RWPE2 (cell line): ENCODE results near the gene EEF1G.

Experiments used
- ATAC-seq: fragments of 200-7000 bp; cut with Tn5 transposase; 3 replicates; pipeline ENCODE4 v1.9.1; 2021; ENCODE audit warnings: low read depth
- DNase-seq: peaks from one replicate; pipeline ENCODE4 v3.0.0-alpha.2; 2020; ENCODE audit warnings: low spot score
- H3K27ac ChIP-seq: fragments of 450-650 bp; 2 replicates; pipeline ENCODE4 v1.5.1; 2017; ENCODE audit warnings: mild to moderate bottlenecking; ENCODE audit not compliant: poor library complexity, severe bottlenecking
- H3K27me3 ChIP-seq: fragments of 250-450 bp; sonication (Bioruptor Pico); 2 replicates; pipeline ENCODE4 v1.5.1; 2021; ENCODE audit warnings: mild to moderate bottlenecking, moderate library complexity; ENCODE audit not compliant: insufficient read depth, poor library complexity, severe bottlenecking
- H3K36me3 ChIP-seq: fragments of 250-450 bp; sonication (Bioruptor Pico); 2 replicates; pipeline ENCODE4 v1.5.1; 2020; ENCODE audit warnings: low read depth, mild to moderate bottlenecking, moderate library complexity
- H3K4me1 ChIP-seq: fragments of 250-450 bp; sonication (Bioruptor Pico); 2 replicates; pipeline ENCODE4 v1.5.1; 2021; ENCODE audit warnings: mild to moderate bottlenecking, moderate library complexity; ENCODE audit not compliant: insufficient read depth, poor library complexity, severe bottlenecking
- H3K4me3 ChIP-seq: fragments of 250-450 bp; sonication (Bioruptor Pico); 2 replicates; pipeline ENCODE4 v1.5.1; 2021; ENCODE audit warnings: mild to moderate bottlenecking, moderate library complexity; ENCODE audit not compliant: severe bottlenecking
- H3K9me3 ChIP-seq: fragments of 250-450 bp; sonication (Bioruptor Pico); 2 replicates; pipeline ENCODE4 v1.5.1; 2021; ENCODE audit warnings: mild to moderate bottlenecking, moderate library complexity; ENCODE audit not compliant: severe bottlenecking
- CTCF ChIP-seq: fragments of 450-650 bp; IDR thresholded peaks from one replicate; pipeline ENCODE4 v1.5.1; 2017; ENCODE audit warnings: mild to moderate bottlenecking, moderate library complexity; ENCODE audit not compliant: poor library complexity, severe bottlenecking

The EEF1G gene

GRCh38 chr11:62611705-62612365 is 38.1 kb upstream of the EEF1G start:
- ATAC-seq (peak; percentile 7), DNase-seq (no peak)
- Histone ChIP-seq H3K9me3 (no peaks in the 10 kb centered on the region), H3K36me3 (peaks cover 24% of the 10 kb centered on the region), H3K4me3 (peak overlapping the region; percentile 66), H3K4me1 (peaks cover 4% of the 10 kb centered on the region), H3K27ac (peak overlapping the region; percentile 95), H3K27me3 (no peaks in the 10 kb centered on the region)
- no peak for TF ChIP-seq CTCF

- DNase-seq = no peak
- no peak for ATAC-seq
- no peak for TF ChIP-seq CTCF
- Histone ChIP-seq H3K36me3 (peaks cover 24% of the 10 kb centered on the region), H3K4me3 (peak overlapping the region; percentile 66), H3K27me3 (no peaks in the 10 kb centered on the region), H3K4me1 (peaks cover 4% of the 10 kb centered on the region), H3K27ac (peak overlapping the region; percentile 95), H3K9me3 (no peaks in the 10 kb centered on the region)
Observed at GRCh38 chr11:62610814-62611704, 37.4 kb upstream of the EEF1G start.

GRCh38 chr11:62610403-62610802 is 36.7 kb upstream of the EEF1G start:
- Histone ChIP-seq H3K9me3 (no peaks in the 10 kb centered on the region), H3K27ac (no peak overlapping the region), H3K4me3 (no peak overlapping the region), H3K27me3 (no peaks in the 10 kb centered on the region), H3K36me3 (peaks cover 24% of the 10 kb centered on the region), H3K4me1 (peaks cover 4% of the 10 kb centered on the region)
- ATAC-seq (no peak), DNase-seq (no peak)
- no peak for TF ChIP-seq CTCF

GRCh38 chr11:62608776-62609175 is 35.1 kb upstream of the EEF1G start:
- ATAC-seq (no peak), DNase-seq (no peak)
- Histone ChIP-seq H3K36me3 (peaks cover 28% of the 10 kb centered on the region), H3K27ac (no peak overlapping the region), H3K9me3 (no peaks in the 10 kb centered on the region), H3K27me3 (no peaks in the 10 kb centered on the region), H3K4me1 (no peaks in the 10 kb centered on the region), H3K4me3 (no peak overlapping the region)
- TF ChIP-seq CTCF = no peak

DNA sequence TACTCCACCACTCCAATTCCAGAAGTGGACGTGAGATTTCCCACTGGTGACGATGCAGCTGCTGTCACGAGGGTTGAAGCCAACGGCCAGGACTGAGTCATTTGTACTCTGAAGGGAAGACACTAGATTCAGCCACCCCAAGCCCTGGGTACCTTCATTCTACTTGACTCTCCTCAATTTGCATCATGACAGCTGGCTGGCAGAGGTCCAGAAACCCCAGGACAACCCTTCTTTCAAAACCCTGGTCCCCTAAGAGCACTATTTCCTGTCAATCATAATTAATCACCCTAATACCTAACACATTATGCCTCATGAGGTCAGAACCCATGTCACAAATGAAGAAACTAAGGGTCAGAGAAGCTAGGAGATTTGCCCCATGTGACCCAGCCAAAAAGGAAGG is 34.0 kb upstream of the EEF1G start:
- Histone ChIP-seq H3K4me1 (no peaks in the 10 kb centered on the region), H3K27ac (no peak overlapping the region)

More for the DNA sequence above, 34.0 kb upstream of the EEF1G start:
- H3K4me3 ChIP-seq = no peak overlapping the region
- ATAC-seq = no peak
- no peak for DNase-seq
- no peak for TF ChIP-seq CTCF
- H3K9me3 ChIP-seq = no peaks in the 10 kb centered on the region
- no peaks in the 10 kb centered on the region for H3K27me3 ChIP-seq
- H3K36me3 ChIP-seq = peaks cover 28% of the 10 kb centered on the region
